T-helper 17 cell (primary cell): ENCODE data around the gene KIRREL3. TPM values are rescaled to one million over a fixed set of nuclear protein-coding genes. Genes with fewer than 3 reads are reported as not detected.

Source experiments
- ATAC-seq: fragments of 150-1000 bp; cut with Tn5 transposase; 2 replicates; pipeline ENCODE4 v1.10.0; 2021; ENCODE audit warnings: mild to moderate bottlenecking, moderate library complexity
- DNase-seq, 3 donors: peaks; one replicate each; pipeline versions ENCODE4 v3.0.0 to v3.0.0-alpha.2; 2020 to 2021
- H3K9me3 ChIP-seq: one replicate; pipeline ENCODE4 v1.7.0; 2013; ENCODE audit warnings: low read length, mild to moderate bottlenecking; ENCODE audit not compliant: control insufficient read depth, poor library complexity, severe bottlenecking
- H3K27ac Mint-ChIP-seq: one replicate; pipeline ENCODE4 v1.8.0; 2022; ENCODE audit warnings: mild to moderate bottlenecking, moderate library complexity, mixed read lengths
- H3K27me3 Mint-ChIP-seq: one replicate; pipeline ENCODE4 v1.8.0; 2022; ENCODE audit warnings: mixed read lengths
- H3K36me3 Mint-ChIP-seq: one replicate; pipeline ENCODE4 v1.8.0; 2022; ENCODE audit warnings: low read depth, mixed read lengths
- H3K4me1 Mint-ChIP-seq: one replicate; pipeline ENCODE4 v1.8.0; 2022; ENCODE audit warnings: mild to moderate bottlenecking, mixed read lengths
- H3K4me3 Mint-ChIP-seq: one replicate; pipeline ENCODE4 v1.8.0; 2022; ENCODE audit warnings: mild to moderate bottlenecking, moderate library complexity, mixed read lengths
- total RNA-seq, 4 donors: library from RNA in 2 of 4; stranded (reverse) in 2 of 4; gene quantifications; one replicate each; pipeline ENCODE4 v1.2.3 and lab custom pipeline; 2022 to 2026

The KIRREL3 gene
- total RNA-seq, 2 donors from 2014 or later = not detected

- peaks cover 2% of the 10 kb centered on the region for H3K36me3 Mint-ChIP-seq
Observed at GRCh38 chr11:127018683-127019279, 18.2 kb upstream of the KIRREL3 start.

GRCh38 chr11:127017482-127017881, 16.9 kb upstream of the KIRREL3 start:
- DNase-seq = no peak
- no peak for ATAC-seq
- peaks cover 2% of the 10 kb centered on the region for H3K36me3 Mint-ChIP-seq
- peaks cover 23% of the 10 kb centered on the region for H3K27me3 Mint-ChIP-seq
- H3K4me1 Mint-ChIP-seq = no peaks in the 10 kb centered on the region
- H3K9me3 ChIP-seq = no peaks in the 10 kb centered on the region
- H3K4me3 Mint-ChIP-seq = no peak overlapping the region
- H3K27ac Mint-ChIP-seq = no peak overlapping the region

More at GRCh38 chr11:127018683-127019279, 18.2 kb upstream of the KIRREL3 start:
- Mint-ChIP-seq H3K4me3 (no peak overlapping the region), H3K4me1 (no peaks in the 10 kb centered on the region), H3K27me3 (peaks cover 20% of the 10 kb centered on the region), H3K27ac (no peak overlapping the region)
- no peak for DNase-seq
- H3K9me3 ChIP-seq = no peaks in the 10 kb centered on the region
- ATAC-seq = no peak

GRCh38 chr11:127013550-127013949, 13.0 kb upstream of the KIRREL3 start:
- Mint-ChIP-seq H3K27me3 (peaks cover 20% of the 10 kb centered on the region), H3K4me1 (no peaks in the 10 kb centered on the region)
- no peak for DNase-seq

GRCh38 chr11:127006311-127006710, 5.7 kb upstream of the KIRREL3 start:
- no peak for ATAC-seq
- Mint-ChIP-seq H3K27ac (no peak overlapping the region), H3K4me1 (no peaks in the 10 kb centered on the region), H3K36me3 (no peaks in the 10 kb centered on the region), H3K4me3 (no peak overlapping the region), H3K27me3 (peaks cover 36% of the 10 kb centered on the region)
- DNase-seq = no peak
- no peaks in the 10 kb centered on the region for H3K9me3 ChIP-seq

More at GRCh38 chr11:127013550-127013949, 13.0 kb upstream of the KIRREL3 start:
- H3K9me3 ChIP-seq = no peaks in the 10 kb centered on the region
- Mint-ChIP-seq H3K4me3 (no peak overlapping the region), H3K27ac (no peak overlapping the region), H3K36me3 (no peaks in the 10 kb centered on the region)
- ATAC-seq = no peak

- no peaks in the 10 kb centered on the region for H3K9me3 ChIP-seq
- Mint-ChIP-seq H3K4me3 (no peak overlapping the region), H3K27ac (no peak overlapping the region), H3K36me3 (no peaks in the 10 kb centered on the region), H3K4me1 (no peaks in the 10 kb centered on the region), H3K27me3 (peaks cover 31% of the 10 kb centered on the region)
- no peak for DNase-seq
- ATAC-seq = no peak
Observed at GRCh38 chr11:127003260-127003981, 2.9 kb upstream of the KIRREL3 start.

GRCh38 chr11:127002669-127003259, 2.2 kb upstream of the KIRREL3 start:
- Mint-ChIP-seq H3K4me3 (no peak overlapping the region), H3K36me3 (no peaks in the 10 kb centered on the region), H3K27me3 (peaks cover 31% of the 10 kb centered on the region), H3K4me1 (no peaks in the 10 kb centered on the region), H3K27ac (no peak overlapping the region)
- DNase-seq = no peak
- H3K9me3 ChIP-seq = no peaks in the 10 kb centered on the region
- ATAC-seq = no peak

- peaks cover 23% of the 10 kb centered on the region for H3K27me3 Mint-ChIP-seq
- no peak overlapping the region for H3K27ac Mint-ChIP-seq
Observed at GRCh38 chr11:127000981-127001380, 411 bp upstream of the KIRREL3 start.

GRCh38 chr11:126999366-126999765, 1.2 kb downstream of the KIRREL3 start:
- ATAC-seq (no peak), DNase-seq (no peak)
- Mint-ChIP-seq H3K4me3 (no peak overlapping the region), H3K36me3 (no peaks in the 10 kb centered on the region), H3K27ac (no peak overlapping the region), H3K27me3 (peaks cover 14% of the 10 kb centered on the region), H3K4me1 (no peaks in the 10 kb centered on the region)
- H3K9me3 ChIP-seq = no peaks in the 10 kb centered on the region

More at GRCh38 chr11:127000981-127001380, 411 bp upstream of the KIRREL3 start:
- H3K9me3 ChIP-seq = no peaks in the 10 kb centered on the region
- no peak for DNase-seq
- H3K36me3 Mint-ChIP-seq = no peaks in the 10 kb centered on the region
- no peak for ATAC-seq
- H3K4me1 Mint-ChIP-seq = no peaks in the 10 kb centered on the region
- H3K4me3 Mint-ChIP-seq = no peak overlapping the region

GRCh38 chr11:126997641-126998040, 2.9 kb downstream of the KIRREL3 start:
- no peaks in the 10 kb centered on the region for H3K4me1 Mint-ChIP-seq
- H3K27ac Mint-ChIP-seq = no peak overlapping the region
- H3K9me3 ChIP-seq = no peaks in the 10 kb centered on the region
- peaks cover 18% of the 10 kb centered on the region for H3K27me3 Mint-ChIP-seq
- no peaks in the 10 kb centered on the region for H3K36me3 Mint-ChIP-seq
- DNase-seq (no peak), ATAC-seq (no peak)
- H3K4me3 Mint-ChIP-seq = no peak overlapping the region

- no peak for DNase-seq
- no peaks in the 10 kb centered on the region for H3K9me3 ChIP-seq
- Mint-ChIP-seq H3K4me1 (no peaks in the 10 kb centered on the region), H3K27me3 (peaks cover 23% of the 10 kb centered on the region), H3K4me3 (no peak overlapping the region), H3K36me3 (no peaks in the 10 kb centered on the region), H3K27ac (no peak overlapping the region)
- no peak for ATAC-seq
Observed at GRCh38 chr11:126997196-126997595, 3.4 kb downstream of the KIRREL3 start.

- no peaks in the 10 kb centered on the region for H3K4me1 Mint-ChIP-seq
- H3K27ac Mint-ChIP-seq = no peak overlapping the region
- H3K9me3 ChIP-seq = no peaks in the 10 kb centered on the region
- peaks cover 31% of the 10 kb centered on the region for H3K27me3 Mint-ChIP-seq
- no peak for ATAC-seq
- no peak overlapping the region for H3K4me3 Mint-ChIP-seq
- DNase-seq = no peak
- H3K36me3 Mint-ChIP-seq = no peaks in the 10 kb centered on the region
Observed at GRCh38 chr11:126996036-126996804, 4.3 kb downstream of the KIRREL3 start.

- no peak overlapping the region for H3K4me3 Mint-ChIP-seq
- H3K36me3 Mint-ChIP-seq = no peaks in the 10 kb centered on the region
- H3K27me3 Mint-ChIP-seq = peaks cover 31% of the 10 kb centered on the region
Observed at GRCh38 chr11:126993599-126993998, 7.0 kb downstream of the KIRREL3 start.

GRCh38 chr11:126992804-126993111, 7.8 kb downstream of the KIRREL3 start:
- H3K4me1 Mint-ChIP-seq = peaks cover 2% of the 10 kb centered on the region
- no peak overlapping the region for H3K4me3 Mint-ChIP-seq
- H3K27me3 Mint-ChIP-seq = peaks cover 35% of the 10 kb centered on the region
- H3K9me3 ChIP-seq = no peaks in the 10 kb centered on the region
- no peak overlapping the region for H3K27ac Mint-ChIP-seq
- ATAC-seq (no peak), DNase-seq (no peak)
- H3K36me3 Mint-ChIP-seq = no peaks in the 10 kb centered on the region

More at GRCh38 chr11:126993599-126993998, 7.0 kb downstream of the KIRREL3 start:
- H3K4me1 Mint-ChIP-seq = peaks cover 2% of the 10 kb centered on the region
- H3K27ac Mint-ChIP-seq = no peak overlapping the region
- no peak for ATAC-seq
- no peak for DNase-seq
- H3K9me3 ChIP-seq = no peaks in the 10 kb centered on the region
